Suppressor macrophage (primary cell): Measurements from ENCODE around the gene NLN.

Experiments
- DNase-seq, 4 experiments: peaks; one replicate each; pipeline ENCODE4 v3.0.0-alpha.2; 2020 to 2022
- total RNA-seq, 17 experiments: gene quantifications; one replicate each; lab custom pipeline; 2026; ENCODE audit warnings: mixed read lengths in 6 of 17, inconsistent platforms in 3 of 17; lab: John Stamatoyannopoulos, UW

Gene NLN
- total RNA-seq: 64.4 to 149 (median 124) reads per million in 17 experiments

GRCh38 chr5:65721720-65722574 is at the start of gene NLN, which contains the start of gene SGTB:
TSS of gene NLN (plus strand) at chr5:65722205. CDS start at chr5:65722374, 169 bp downstream.
TSS of gene SGTB (minus strand) at chr5:65722109. CDS start at chr5:65720807, 1,302 bp downstream.
- DNase-seq: peak; percentile 93 to 98 (median 96)

GRCh38 chr5:65672796-65673195 is 49.2 kb upstream of the NLN start:
- peak; percentile 15 to 71 (median 45) for DNase-seq

- no peak for DNase-seq
Measured at GRCh38 chr5:65674749-65675148, 47.3 kb upstream of the NLN start.

- DNase-seq: peak; percentile 15 to 45 (median 39)
Measured at GRCh38 chr5:65676056-65676455, 45.9 kb upstream of the NLN start.

GRCh38 chr5:65682148-65682547 is 39.9 kb upstream of the NLN start:
- DNase-seq: no peak

GRCh38 chr5:65693121-65693520 is 28.9 kb upstream of the NLN start:
- DNase-seq: no peak

- no peak for DNase-seq
Measured at GRCh38 chr5:65695162-65695755, 26.7 kb upstream of the NLN start.

GRCh38 chr5:65695896-65696295 is 26.1 kb upstream of the NLN start:
- DNase-seq: no peak

GRCh38 chr5:65696892-65697291 is 25.1 kb upstream of the NLN start:
- DNase-seq: no peak

- no peak for DNase-seq
Measured at GRCh38 chr5:65699338-65699737, 22.7 kb upstream of the NLN start.

- no peak for DNase-seq
Measured at GRCh38 chr5:65702036-65702435, 20.0 kb upstream of the NLN start.

- no peak for DNase-seq
Measured at GRCh38 chr5:65704621-65705239, 17.3 kb upstream of the NLN start.

- DNase-seq: no peak
Measured at GRCh38 chr5:65707663-65708062, 14.3 kb upstream of the NLN start.

GRCh38 chr5:65708145-65708544 is 13.9 kb upstream of the NLN start:
- peak; percentile 24 to 65 (median 42) for DNase-seq

GRCh38 chr5:65718576-65719310 is 3.3 kb upstream of the NLN start:
- no peak for DNase-seq

GRCh38 chr5:65721050-65721719 is 820 bp upstream of the NLN start:
- peak; percentile 52 to 74 (median 67) for DNase-seq

GRCh38 chr5:65722575-65723403 is 784 bp downstream of the NLN start:
- peak; percentile 52 to 60 (median 58) for DNase-seq

GRCh38 chr5:65727491-65728156 is 5.6 kb downstream of the NLN start:
- DNase-seq: peak in 3 of 4 experiments; percentile 9 to 56 (median 34)

- DNase-seq: no peak
Measured at GRCh38 chr5:65728218-65728617, 6.2 kb downstream of the NLN start.

GRCh38 chr5:65730910-65731309 is 8.9 kb downstream of the NLN start:
- peak in 3 of 4 experiments; percentile 41 to 44 (median 41) for DNase-seq
